ENCODE results near the gene TRA2B.

DNA sequence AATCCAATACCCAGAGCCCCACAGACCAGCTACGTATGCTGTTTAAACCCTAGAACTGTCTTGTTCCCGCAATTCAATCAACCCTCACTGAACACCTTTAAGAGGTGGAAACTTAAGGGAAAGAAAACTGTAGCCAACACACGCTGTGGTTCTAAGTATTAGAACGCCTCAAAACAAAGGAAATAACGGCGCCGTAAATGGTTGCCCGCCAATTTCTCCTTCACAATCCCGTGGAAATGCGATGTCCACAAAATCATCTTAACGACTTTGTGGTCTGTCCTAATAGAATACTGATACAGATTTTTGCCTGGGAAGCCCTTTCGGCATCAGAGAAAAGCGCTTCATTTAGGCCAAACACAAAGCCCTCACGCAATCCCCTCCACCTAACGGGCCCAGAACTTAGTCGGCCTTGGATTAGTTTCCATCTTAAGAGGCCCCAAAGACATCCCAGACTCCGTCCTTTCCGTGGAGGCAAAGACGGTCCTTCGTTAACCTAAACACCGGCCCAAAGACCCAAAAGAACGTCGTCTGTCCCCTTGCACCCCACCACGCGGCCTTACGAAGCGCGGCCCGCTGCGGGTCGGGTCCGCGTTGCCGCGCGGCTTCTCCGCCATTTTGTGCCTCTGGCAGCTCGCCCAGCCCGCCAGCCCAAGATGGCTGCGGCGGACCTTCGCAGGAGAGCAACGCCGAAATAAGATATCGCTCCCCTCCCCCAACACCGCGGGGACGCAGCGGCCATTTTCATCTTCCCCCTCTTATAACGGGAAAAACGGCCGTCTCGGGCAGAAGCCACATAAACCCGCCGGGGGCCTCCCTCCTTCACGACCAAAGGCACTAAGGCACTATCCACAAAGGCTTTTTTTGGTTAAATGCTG is 763 bp downstream of the TRA2B start:
- TF ChIP-seq, protein P1, sequence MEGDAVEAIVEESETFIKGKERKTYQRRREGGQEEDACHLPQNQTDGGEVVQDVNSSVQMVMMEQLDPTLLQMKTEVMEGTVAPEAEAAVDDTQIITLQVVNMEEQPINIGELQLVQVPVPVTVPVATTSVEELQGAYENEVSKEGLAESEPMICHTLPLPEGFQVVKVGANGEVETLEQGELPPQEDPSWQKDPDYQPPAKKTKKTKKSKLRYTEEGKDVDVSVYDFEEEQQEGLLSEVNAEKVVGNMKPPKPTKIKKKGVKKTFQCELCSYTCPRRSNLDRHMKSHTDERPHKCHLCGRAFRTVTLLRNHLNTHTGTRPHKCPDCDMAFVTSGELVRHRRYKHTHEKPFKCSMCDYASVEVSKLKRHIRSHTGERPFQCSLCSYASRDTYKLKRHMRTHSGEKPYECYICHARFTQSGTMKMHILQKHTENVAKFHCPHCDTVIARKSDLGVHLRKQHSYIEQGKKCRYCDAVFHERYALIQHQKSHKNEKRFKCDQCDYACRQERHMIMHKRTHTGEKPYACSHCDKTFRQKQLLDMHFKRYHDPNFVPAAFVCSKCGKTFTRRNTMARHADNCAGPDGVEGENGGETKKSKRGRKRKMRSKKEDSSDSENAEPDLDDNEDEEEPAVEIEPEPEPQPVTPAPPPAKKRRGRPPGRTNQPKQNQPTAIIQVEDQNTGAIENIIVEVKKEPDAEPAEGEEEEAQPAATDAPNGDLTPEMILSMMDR (IDR thresholded peaks at IDR 0.05): no peak
- no peak for TF ChIP-seq NR3C1 (CRISPR knock-in tag; conservative IDR thresholded peaks at IDR 0.05; ENCODE audit: low read depth)
- no peak for TF ChIP-seq IRF2 (CRISPR knock-in tag; IDR thresholded peaks at IDR 0.05; ENCODE audit: borderline replicate concordance, low read depth)
- TF ChIP-seq KAT7 (CRISPR knock-in tag; IDR thresholded peaks at IDR 0.05; ENCODE audit: borderline replicate concordance): peak; percentile 32; the same call in 1 of the 2 replicates
- no peak for TF ChIP-seq CREB1 (CRISPR knock-in tag; IDR thresholded peaks at IDR 0.05)
- peak; percentile 11; the same call in 1 of the 2 replicates for TF ChIP-seq NFE2L1 (CRISPR knock-in tag; IDR thresholded peaks at IDR 0.05)
- TF ChIP-seq, protein P2, sequence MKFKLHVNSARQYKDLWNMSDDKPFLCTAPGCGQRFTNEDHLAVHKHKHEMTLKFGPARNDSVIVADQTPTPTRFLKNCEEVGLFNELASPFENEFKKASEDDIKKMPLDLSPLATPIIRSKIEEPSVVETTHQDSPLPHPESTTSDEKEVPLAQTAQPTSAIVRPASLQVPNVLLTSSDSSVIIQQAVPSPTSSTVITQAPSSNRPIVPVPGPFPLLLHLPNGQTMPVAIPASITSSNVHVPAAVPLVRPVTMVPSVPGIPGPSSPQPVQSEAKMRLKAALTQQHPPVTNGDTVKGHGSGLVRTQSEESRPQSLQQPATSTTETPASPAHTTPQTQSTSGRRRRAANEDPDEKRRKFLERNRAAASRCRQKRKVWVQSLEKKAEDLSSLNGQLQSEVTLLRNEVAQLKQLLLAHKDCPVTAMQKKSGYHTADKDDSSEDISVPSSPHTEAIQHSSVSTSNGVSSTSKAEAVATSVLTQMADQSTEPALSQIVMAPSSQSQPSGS (CRISPR knock-in tag; IDR thresholded peaks at IDR 0.05; ENCODE audit: borderline replicate concordance, low read depth): no peak
- TF ChIP-seq ATF1 (CRISPR knock-in tag; IDR thresholded peaks at IDR 0.05): no peak; the same call in 1 of the 2 replicates
- TF ChIP-seq FOXK1 (CRISPR knock-in tag; IDR thresholded peaks at IDR 0.05): peak; percentile 13; the same call in 1 of the 2 replicates
- TF ChIP-seq, protein P3, sequence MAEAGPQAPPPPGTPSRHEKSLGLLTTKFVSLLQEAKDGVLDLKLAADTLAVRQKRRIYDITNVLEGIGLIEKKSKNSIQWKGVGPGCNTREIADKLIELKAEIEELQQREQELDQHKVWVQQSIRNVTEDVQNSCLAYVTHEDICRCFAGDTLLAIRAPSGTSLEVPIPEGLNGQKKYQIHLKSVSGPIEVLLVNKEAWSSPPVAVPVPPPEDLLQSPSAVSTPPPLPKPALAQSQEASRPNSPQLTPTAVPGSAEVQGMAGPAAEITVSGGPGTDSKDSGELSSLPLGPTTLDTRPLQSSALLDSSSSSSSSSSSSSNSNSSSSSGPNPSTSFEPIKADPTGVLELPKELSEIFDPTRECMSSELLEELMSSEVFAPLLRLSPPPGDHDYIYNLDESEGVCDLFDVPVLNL (CRISPR knock-in tag; IDR thresholded peaks at IDR 0.05; ENCODE audit: borderline replicate concordance, low read depth): no peak
- TF ChIP-seq, protein P4, sequence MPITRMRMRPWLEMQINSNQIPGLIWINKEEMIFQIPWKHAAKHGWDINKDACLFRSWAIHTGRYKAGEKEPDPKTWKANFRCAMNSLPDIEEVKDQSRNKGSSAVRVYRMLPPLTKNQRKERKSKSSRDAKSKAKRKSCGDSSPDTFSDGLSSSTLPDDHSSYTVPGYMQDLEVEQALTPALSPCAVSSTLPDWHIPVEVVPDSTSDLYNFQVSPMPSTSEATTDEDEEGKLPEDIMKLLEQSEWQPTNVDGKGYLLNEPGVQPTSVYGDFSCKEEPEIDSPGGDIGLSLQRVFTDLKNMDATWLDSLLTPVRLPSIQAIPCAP (CRISPR knock-in tag; IDR thresholded peaks at IDR 0.05): 0 out of 2 replicates have a peak, but pooled peaks have one; percentile 11
